ENCODE data around the gene IDH3A. TPM values are rescaled to one million over a fixed set of nuclear protein-coding genes. Genes with fewer than 3 reads are reported as not detected.

IDH3A gene
- total and polyA plus RNA-seq, 2 donors (not counting 1 experiment from before 2014, with no cell fraction given): 24.9 to 65.0 TPM

- H3K4me3 ChIP-seq (replicated peaks in 1 of 4; ENCODE audit: control extremely low read depth in 1 of 4, insufficient read depth in 1 of 4, low read depth in 3 of 4, low read length in 4 of 4): no peak overlapping the region
- H3K27me3 ChIP-seq (ENCODE audit: control insufficient read depth, insufficient read depth, low read length): peaks cover 3% of the 10 kb centered on the region
- no peaks in the 10 kb centered on the region for H3K36me3 ChIP-seq (ENCODE audit: control insufficient read depth, insufficient read depth, low read length)
- H4K20me1 ChIP-seq (ENCODE audit: control insufficient read depth, extremely low read depth, insufficient read depth, low read length): no peaks in the 10 kb centered on the region
- no peaks in the 10 kb centered on the region for H3K9me3 ChIP-seq (ENCODE audit: control insufficient read depth, insufficient read depth, low read depth, low read length)
- no peak overlapping the region for H3K9ac ChIP-seq (ENCODE audit: insufficient read depth, low read length)
- H3K4me2 ChIP-seq (ENCODE audit: extremely low read depth, insufficient read depth, low read length): no peak overlapping the region
- no peak for DNase-seq (ENCODE audit: low read depth in 2 of 2)
- H3K79me2 ChIP-seq (ENCODE audit: control insufficient read depth, insufficient read depth, low read length): no peaks in the 10 kb centered on the region
- H2AFZ ChIP-seq (ENCODE audit: low read length): no peak overlapping the region
- no peak for TF ChIP-seq CTCF (conservative IDR thresholded peaks at IDR 0.05 in 1 of 2, IDR thresholded peaks at IDR 0.05 in 1 of 2; ENCODE audit: low read depth in 1 of 2, low read length in 2 of 2)
- no peak for TF ChIP-seq EZH2 (IDR thresholded peaks at IDR 0.05; ENCODE audit: low read length, missing control alignments)
- no peak overlapping the region for H3K27ac ChIP-seq (ENCODE audit: insufficient read depth, low read length)
- no peaks in the 10 kb centered on the region for H3K4me1 ChIP-seq (ENCODE audit: control insufficient read depth, extremely low read depth, insufficient read depth, low read length)
Observed at GRCh38 chr15:78208341-78208844, 59.2 kb downstream of the IDH3A start.

GRCh38 chr15:78208887-78209645 is 59.9 kb downstream of the IDH3A start:
- Histone ChIP-seq H3K36me3 (ENCODE audit: control insufficient read depth, insufficient read depth, low read length) (no peaks in the 10 kb centered on the region), H3K4me3 (replicated peaks in 1 of 4; ENCODE audit: control extremely low read depth in 1 of 4, insufficient read depth in 1 of 4, low read depth in 3 of 4, low read length in 4 of 4) (no peak overlapping the region), H2AFZ (ENCODE audit: low read length) (no peak overlapping the region), H3K9ac (ENCODE audit: insufficient read depth, low read length) (no peak overlapping the region), H3K27me3 (ENCODE audit: control insufficient read depth, insufficient read depth, low read length) (peaks cover 2% of the 10 kb centered on the region), H3K27ac (ENCODE audit: insufficient read depth, low read length) (no peak overlapping the region), H3K4me2 (ENCODE audit: extremely low read depth, insufficient read depth, low read length) (no peak overlapping the region), H3K79me2 (ENCODE audit: control insufficient read depth, insufficient read depth, low read length) (no peaks in the 10 kb centered on the region), H3K4me1 (ENCODE audit: control insufficient read depth, extremely low read depth, insufficient read depth, low read length) (no peaks in the 10 kb centered on the region), H3K9me3 (ENCODE audit: control insufficient read depth, insufficient read depth, low read depth, low read length) (no peaks in the 10 kb centered on the region), H4K20me1 (ENCODE audit: control insufficient read depth, extremely low read depth, insufficient read depth, low read length) (no peaks in the 10 kb centered on the region)
- DNase-seq (ENCODE audit: low read depth in 2 of 2): no peak
- TF ChIP-seq CTCF (conservative IDR thresholded peaks at IDR 0.05 in 1 of 2, IDR thresholded peaks at IDR 0.05 in 1 of 2; ENCODE audit: low read depth in 1 of 2, low read length in 2 of 2) (no peak), EZH2 (IDR thresholded peaks at IDR 0.05; ENCODE audit: low read length, missing control alignments) (no peak)

- no peak overlapping the region for H2AFZ ChIP-seq (ENCODE audit: low read length)
- no peaks in the 10 kb centered on the region for H3K9me3 ChIP-seq (ENCODE audit: control insufficient read depth, insufficient read depth, low read depth, low read length)
- H3K27ac ChIP-seq (ENCODE audit: insufficient read depth, low read length): no peak overlapping the region
- no peak overlapping the region for H3K4me2 ChIP-seq (ENCODE audit: extremely low read depth, insufficient read depth, low read length)
- no peak overlapping the region for H3K9ac ChIP-seq (ENCODE audit: insufficient read depth, low read length)
- no peaks in the 10 kb centered on the region for H3K36me3 ChIP-seq (ENCODE audit: control insufficient read depth, insufficient read depth, low read length)
- peaks cover 2% of the 10 kb centered on the region for H3K27me3 ChIP-seq (ENCODE audit: control insufficient read depth, insufficient read depth, low read length)
- TF ChIP-seq EZH2 (IDR thresholded peaks at IDR 0.05; ENCODE audit: low read length, missing control alignments): no peak
- TF ChIP-seq CTCF (conservative IDR thresholded peaks at IDR 0.05 in 1 of 2, IDR thresholded peaks at IDR 0.05 in 1 of 2; ENCODE audit: low read depth in 1 of 2, low read length in 2 of 2): no peak
- no peak for DNase-seq (ENCODE audit: low read depth in 2 of 2)
- H3K79me2 ChIP-seq (ENCODE audit: control insufficient read depth, insufficient read depth, low read length): no peaks in the 10 kb centered on the region
- no peak overlapping the region for H3K4me3 ChIP-seq (replicated peaks in 1 of 4; ENCODE audit: control extremely low read depth in 1 of 4, insufficient read depth in 1 of 4, low read depth in 3 of 4, low read length in 4 of 4)
- H4K20me1 ChIP-seq (ENCODE audit: control insufficient read depth, extremely low read depth, insufficient read depth, low read length): no peaks in the 10 kb centered on the region
- H3K4me1 ChIP-seq (ENCODE audit: control insufficient read depth, extremely low read depth, insufficient read depth, low read length): no peaks in the 10 kb centered on the region
Observed at GRCh38 chr15:78209646-78210348, 60.6 kb downstream of the IDH3A start.

Data from fibroblast of lung (primary cell).